GM23338 (cell line): ENCODE data around the gene ZNF248. TPM values are rescaled to one million over a fixed set of nuclear protein-coding genes. Genes with fewer than 3 reads are reported as not detected.

ENCODE experiments used
- ATAC-seq: fragments of 200-7000 bp; cut with Tn5 transposase; 3 replicates; pipeline ENCODE4 v1.9.1; 2020
- DNase-seq: peaks from one replicate; pipeline ENCODE4 v3.0.0-alpha.2; 2015; ENCODE audit warnings: low spot score
- H2AFZ ChIP-seq: fragments of 200-600 bp; sonication (generic); 2 replicates; pipeline ENCODE4 v1.8.0; 2016; ENCODE audit warnings: antibody characterized with exemption, mild to moderate bottlenecking, moderate library complexity
- H3F3A ChIP-seq: fragments of 200-600 bp; sonication (generic); replicated peaks from 2 replicates; pipeline ENCODE4 v1.8.0; 2017; ENCODE audit warnings: antibody characterized with exemption, mixed run types, low read depth
- H3K27ac ChIP-seq: fragments of 200-600 bp; sonication (generic); 2 replicates; pipeline ENCODE4 v1.6.1; 2016; ENCODE audit warnings: low read depth
- H3K27me3 ChIP-seq: fragments of 200-600 bp; sonication (generic); 2 replicates; pipeline ENCODE4 v1.8.0; 2016; ENCODE audit warnings: mild to moderate bottlenecking, mixed run types, moderate library complexity; ENCODE audit not compliant: insufficient read depth
- H3K36me3 ChIP-seq: fragments of 200-600 bp; sonication (generic); 2 replicates; pipeline ENCODE4 v1.8.0; 2016; ENCODE audit warnings: mild to moderate bottlenecking; ENCODE audit not compliant: insufficient read depth
- H3K4me1 ChIP-seq: fragments of 200-600 bp; sonication (generic); 2 replicates; pipeline ENCODE4 v1.8.0; 2016; ENCODE audit warnings: mild to moderate bottlenecking, moderate library complexity; ENCODE audit not compliant: insufficient read depth
- H3K4me2 ChIP-seq: fragments of 200-600 bp; sonication (generic); 2 replicates; pipeline ENCODE4 v1.7.1; 2017; ENCODE audit warnings: mixed run types
- H3K4me3 ChIP-seq: fragments of 200-600 bp; sonication (generic); 2 replicates; pipeline ENCODE4 v1.6.1; 2016; ENCODE audit warnings: mixed run types
- H3K79me2 ChIP-seq: fragments of 200-600 bp; sonication (generic); replicated peaks from 2 replicates; pipeline ENCODE4 v1.8.0; 2017; ENCODE audit warnings: mild to moderate bottlenecking; ENCODE audit not compliant: insufficient read depth
- H3K9me2 ChIP-seq: fragments of 200-600 bp; sonication (generic); 2 replicates; pipeline ENCODE4 v1.8.0; 2017; ENCODE audit not compliant: insufficient read depth
- H4K20me1 ChIP-seq: fragments of 200-600 bp; sonication (generic); replicated peaks from 2 replicates; pipeline ENCODE4 v1.8.0; 2017; ENCODE audit warnings: mild to moderate bottlenecking; ENCODE audit not compliant: insufficient read depth
- H3K27ac Mint-ChIP-seq: 2 replicates; pipeline ENCODE4 v1.8.0; 2020; ENCODE audit warnings: inconsistent platforms, mild to moderate bottlenecking, moderate library complexity, mixed read lengths
- H3K27me3 Mint-ChIP-seq: 3 replicates; pipeline ENCODE4 v1.8.0; 2022; ENCODE audit warnings: low read depth, mild to moderate bottlenecking, moderate library complexity, mixed read lengths, inconsistent platforms; ENCODE audit not compliant: insufficient read depth, poor library complexity
- H3K36me3 Mint-ChIP-seq: 3 replicates; pipeline ENCODE4 v1.8.0; 2021; ENCODE audit warnings: low read depth, mild to moderate bottlenecking, inconsistent platforms, moderate library complexity, mixed read lengths
- H3K4me1 Mint-ChIP-seq: 3 replicates; pipeline ENCODE4 v1.8.0; 2020; ENCODE audit warnings: mild to moderate bottlenecking, inconsistent platforms, mixed read lengths
- H3K4me3 Mint-ChIP-seq: 3 replicates; pipeline ENCODE4 v1.8.0; 2021; ENCODE audit warnings: moderate library complexity, mild to moderate bottlenecking, inconsistent platforms, mixed read lengths
- H3K9me3 Mint-ChIP-seq: 3 replicates; pipeline ENCODE4 v1.8.0; 2020; ENCODE audit warnings: moderate library complexity, mild to moderate bottlenecking, inconsistent platforms, mixed read lengths
- CREB1 ChIP-seq: fragments of 250-450 bp; sonication (Bioruptor Pico); IDR thresholded peaks from 2 replicates; pipeline ENCODE4 v1.5.0; 2020; ENCODE audit warnings: low read depth, mild to moderate bottlenecking, moderate library complexity
- EZH2 ChIP-seq: fragments of 200-600 bp; sonication (generic); IDR thresholded peaks from one replicate; pipeline ENCODE4 v1.8.0; 2017; ENCODE audit warnings: antibody characterized with exemption, mild to moderate bottlenecking, low read depth; ENCODE audit not compliant: unreplicated experiment
- EZH2phosphoT487 ChIP-seq: fragments of 200-600 bp; sonication (generic); IDR thresholded peaks from one replicate; pipeline ENCODE4 v1.8.1; 2018; ENCODE audit warnings: antibody characterized with exemption; ENCODE audit not compliant: unreplicated experiment
- POLR2AphosphoS5 ChIP-seq: IDR thresholded peaks from 2 replicates; pipeline ENCODE4 v1.6.1; 2016; ENCODE audit warnings: antibody characterized with exemption, low read depth
- ZNF114 ChIP-seq: fragments of 250-450 bp; sonication (Bioruptor Pico); IDR thresholded peaks from 2 replicates; pipeline ENCODE4 v1.5.0; 2020; ENCODE audit warnings: mild to moderate bottlenecking, moderate library complexity
- ZNF331 ChIP-seq: fragments of 250-450 bp; sonication (Bioruptor Pico); IDR thresholded peaks from 2 replicates; pipeline ENCODE4 v1.5.0; 2020; ENCODE audit warnings: low read depth, mild to moderate bottlenecking, moderate library complexity
- polyA plus RNA-seq: library from polyadenylated mRNA; unstranded; fragments of >200 nt; fragmentation: Nextera tagmentation; extraction: Ambion mirVana; gene quantifications from 2 replicates; pipeline ENCODE4 v1.2.1, GENCODE V29; 2016
- total RNA-seq: library from RNA; depleted of rRNA; stranded (reverse); fragments of >200 nt; shearing (Covaris generic); gene quantifications from 2 replicates; pipeline ENCODE4 v1.2.3, GENCODE V29; 2014
- TF ChIP-seq, protein P1 (sequence below): fragments of 250-450 bp; sonication (Bioruptor Pico); IDR thresholded peaks from 2 replicates; pipeline ENCODE4 v1.5.0; 2020; ENCODE audit warnings: mild to moderate bottlenecking, moderate library complexity
- TF ChIP-seq, protein P2 (sequence below), 2 experiments: fragments of 200-600 bp in 1 of 2; sonication (generic) in 1 of 2; conservative IDR thresholded peaks; 2 replicates each; pipeline versions ENCODE4 v1.5.1 to v1.6.1; 2016 to 2017; ENCODE audit warnings: antibody characterized with exemption in 2 of 2, low read depth in 2 of 2, mild to moderate bottlenecking in 2 of 2, moderate library complexity in 1 of 2
- TF ChIP-seq, protein P3 (sequence below): IDR thresholded peaks from one replicate; pipeline ENCODE4 v1.6.1; 2018; ENCODE audit warnings: antibody characterized with exemption; ENCODE audit not compliant: unreplicated experiment
- TF ChIP-seq, protein P4 (sequence below): IDR thresholded peaks from 2 replicates; pipeline ENCODE4 v1.6.1; 2016; ENCODE audit warnings: antibody characterized with exemption

ZNF248 gene
- total and polyA plus RNA-seq, 2 experiments from 2014 or later, result 2.7 to 5.3 TPM

DNA sequence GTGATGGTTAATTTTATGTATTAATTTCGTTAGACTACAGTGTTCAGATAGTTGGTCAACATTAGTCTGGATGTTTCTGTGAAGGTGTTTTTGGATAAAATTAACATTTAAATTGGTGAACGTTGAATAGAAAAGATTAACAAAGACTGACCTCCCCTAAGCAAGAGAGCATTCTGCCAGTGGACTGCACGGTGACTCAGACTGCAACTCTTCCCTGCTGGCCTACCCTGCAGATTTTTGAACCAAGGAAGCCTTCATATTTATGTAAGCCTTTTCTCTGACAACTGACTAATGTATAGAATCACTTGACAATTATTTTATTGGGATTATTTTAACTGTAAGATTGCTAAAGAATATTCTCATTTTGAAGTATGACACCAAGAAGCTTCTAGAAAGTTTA lies 7.9 kb upstream of the ZNF248 start (continued):
- TF ChIP-seq, protein P1, sequence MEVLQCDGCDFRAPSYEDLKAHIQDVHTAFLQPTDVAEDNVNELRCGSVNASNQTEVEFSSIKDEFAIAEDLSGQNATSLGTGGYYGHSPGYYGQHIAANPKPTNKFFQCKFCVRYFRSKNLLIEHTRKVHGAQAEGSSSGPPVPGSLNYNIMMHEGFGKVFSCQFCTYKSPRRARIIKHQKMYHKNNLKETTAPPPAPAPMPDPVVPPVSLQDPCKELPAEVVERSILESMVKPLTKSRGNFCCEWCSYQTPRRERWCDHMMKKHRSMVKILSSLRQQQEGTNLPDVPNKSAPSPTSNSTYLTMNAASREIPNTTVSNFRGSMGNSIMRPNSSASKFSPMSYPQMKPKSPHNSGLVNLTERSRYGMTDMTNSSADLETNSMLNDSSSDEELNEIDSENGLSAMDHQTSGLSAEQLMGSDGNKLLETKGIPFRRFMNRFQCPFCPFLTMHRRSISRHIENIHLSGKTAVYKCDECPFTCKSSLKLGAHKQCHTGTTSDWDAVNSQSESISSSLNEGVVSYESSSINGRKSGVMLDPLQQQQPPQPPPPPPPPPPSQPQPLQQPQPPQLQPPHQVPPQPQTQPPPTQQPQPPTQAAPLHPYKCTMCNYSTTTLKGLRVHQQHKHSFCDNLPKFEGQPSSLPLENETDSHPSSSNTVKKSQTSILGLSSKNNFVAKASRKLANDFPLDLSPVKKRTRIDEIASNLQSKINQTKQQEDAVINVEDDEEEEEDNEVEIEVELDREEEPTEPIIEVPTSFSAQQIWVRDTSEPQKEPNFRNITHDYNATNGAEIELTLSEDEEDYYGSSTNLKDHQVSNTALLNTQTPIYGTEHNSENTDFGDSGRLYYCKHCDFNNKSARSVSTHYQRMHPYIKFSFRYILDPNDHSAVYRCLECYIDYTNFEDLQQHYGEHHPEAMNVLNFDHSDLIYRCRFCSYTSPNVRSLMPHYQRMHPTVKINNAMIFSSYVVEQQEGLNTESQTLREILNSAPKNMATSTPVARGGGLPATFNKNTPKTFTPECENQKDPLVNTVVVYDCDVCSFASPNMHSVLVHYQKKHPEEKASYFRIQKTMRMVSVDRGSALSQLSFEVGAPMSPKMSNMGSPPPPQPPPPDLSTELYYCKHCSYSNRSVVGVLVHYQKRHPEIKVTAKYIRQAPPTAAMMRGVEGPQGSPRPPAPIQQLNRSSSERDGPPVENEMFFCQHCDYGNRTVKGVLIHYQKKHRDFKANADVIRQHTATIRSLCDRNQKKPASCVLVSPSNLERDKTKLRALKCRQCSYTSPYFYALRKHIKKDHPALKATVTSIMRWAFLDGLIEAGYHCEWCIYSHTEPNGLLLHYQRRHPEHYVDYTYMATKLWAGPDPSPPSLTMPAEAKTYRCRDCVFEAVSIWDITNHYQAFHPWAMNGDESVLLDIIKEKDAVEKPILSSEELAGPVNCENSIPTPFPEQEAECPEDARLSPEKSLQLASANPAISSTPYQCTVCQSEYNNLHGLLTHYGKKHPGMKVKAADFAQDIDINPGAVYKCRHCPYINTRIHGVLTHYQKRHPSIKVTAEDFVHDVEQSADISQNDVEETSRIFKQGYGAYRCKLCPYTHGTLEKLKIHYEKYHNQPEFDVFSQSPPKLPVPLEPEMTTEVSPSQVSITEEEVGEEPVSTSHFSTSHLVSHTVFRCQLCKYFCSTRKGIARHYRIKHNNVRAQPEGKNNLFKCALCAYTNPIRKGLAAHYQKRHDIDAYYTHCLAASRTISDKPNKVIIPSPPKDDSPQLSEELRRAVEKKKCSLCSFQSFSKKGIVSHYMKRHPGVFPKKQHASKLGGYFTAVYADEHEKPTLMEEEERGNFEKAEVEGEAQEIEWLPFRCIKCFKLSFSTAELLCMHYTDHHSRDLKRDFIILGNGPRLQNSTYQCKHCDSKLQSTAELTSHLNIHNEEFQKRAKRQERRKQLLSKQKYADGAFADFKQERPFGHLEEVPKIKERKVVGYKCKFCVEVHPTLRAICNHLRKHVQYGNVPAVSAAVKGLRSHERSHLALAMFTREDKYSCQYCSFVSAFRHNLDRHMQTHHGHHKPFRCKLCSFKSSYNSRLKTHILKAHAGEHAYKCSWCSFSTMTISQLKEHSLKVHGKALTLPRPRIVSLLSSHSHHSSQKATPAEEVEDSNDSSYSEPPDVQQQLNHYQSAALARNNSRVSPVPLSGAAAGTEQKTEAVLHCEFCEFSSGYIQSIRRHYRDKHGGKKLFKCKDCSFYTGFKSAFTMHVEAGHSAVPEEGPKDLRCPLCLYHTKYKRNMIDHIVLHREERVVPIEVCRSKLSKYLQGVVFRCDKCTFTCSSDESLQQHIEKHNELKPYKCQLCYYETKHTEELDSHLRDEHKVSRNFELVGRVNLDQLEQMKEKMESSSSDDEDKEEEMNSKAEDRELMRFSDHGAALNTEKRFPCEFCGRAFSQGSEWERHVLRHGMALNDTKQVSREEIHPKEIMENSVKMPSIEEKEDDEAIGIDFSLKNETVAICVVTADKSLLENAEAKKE, result no peak
- TF ChIP-seq EZH2 (no peak), EZH2phosphoT487 (no peak)

DNA sequence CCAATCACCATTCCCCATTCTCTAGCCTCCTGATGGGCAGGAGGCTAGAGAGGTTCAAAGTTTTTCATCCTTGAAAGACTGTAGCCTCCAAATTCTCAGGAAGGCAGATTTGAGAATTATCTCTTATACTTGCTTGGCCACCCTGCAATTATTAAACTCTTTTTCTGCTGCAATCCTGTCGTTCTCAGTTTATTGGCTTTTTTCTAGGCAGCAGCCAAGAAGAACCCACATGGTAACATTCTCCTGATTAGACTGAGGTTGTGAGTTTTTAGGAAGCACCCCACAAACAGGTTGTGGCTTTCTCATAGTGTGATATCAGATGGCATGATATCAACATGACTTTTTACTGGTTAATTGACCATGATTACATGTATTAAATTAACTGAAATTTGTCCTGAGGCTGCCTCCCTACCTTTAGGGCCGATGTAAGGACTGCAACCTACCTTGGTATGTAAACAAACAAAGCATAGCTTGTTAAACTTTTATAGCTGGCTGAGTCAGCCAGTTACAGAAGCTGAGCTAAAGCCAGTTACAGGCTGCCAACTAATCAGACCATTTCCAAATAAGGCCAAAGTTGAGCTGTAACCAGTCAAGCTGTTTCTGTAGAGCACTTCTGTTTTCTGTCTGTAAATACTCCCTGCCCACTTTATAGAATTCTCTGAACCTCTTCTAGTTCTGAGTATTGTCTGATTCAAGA lies 3.2 kb upstream of the ZNF248 start:
- Histone ChIP-seq H3K27ac (no peak overlapping the region), H3K79me2 (no peaks in the 10 kb centered on the region), H4K20me1 (no peaks in the 10 kb centered on the region), H3K9me2 (no peaks in the 10 kb centered on the region), H3K36me3 (peaks cover 4% of the 10 kb centered on the region; the same call in 1 of the 2 replicates), H2AFZ (no peak overlapping the region), H3F3A (no peaks in the 10 kb centered on the region), H3K27me3 (peaks cover 10% of the 10 kb centered on the region), H3K4me1 (peaks cover 3% of the 10 kb centered on the region; the same call in 1 of the 2 replicates), H3K4me3 (no peak overlapping the region), H3K4me2 (no peak overlapping the region)
- Mint-ChIP-seq H3K27ac (no peak overlapping the region), H3K4me3 (no peak overlapping the region), H3K9me3 (peaks cover 88% of the 10 kb centered on the region), H3K4me1 (peaks cover 2% of the 10 kb centered on the region; the same call in 1 of the 3 replicates), H3K36me3 (peaks cover 40% of the 10 kb centered on the region), H3K27me3 (peaks cover 10% of the 10 kb centered on the region)
- DNase-seq (no peak), ATAC-seq (no peak)
- TF ChIP-seq, protein P2, sequence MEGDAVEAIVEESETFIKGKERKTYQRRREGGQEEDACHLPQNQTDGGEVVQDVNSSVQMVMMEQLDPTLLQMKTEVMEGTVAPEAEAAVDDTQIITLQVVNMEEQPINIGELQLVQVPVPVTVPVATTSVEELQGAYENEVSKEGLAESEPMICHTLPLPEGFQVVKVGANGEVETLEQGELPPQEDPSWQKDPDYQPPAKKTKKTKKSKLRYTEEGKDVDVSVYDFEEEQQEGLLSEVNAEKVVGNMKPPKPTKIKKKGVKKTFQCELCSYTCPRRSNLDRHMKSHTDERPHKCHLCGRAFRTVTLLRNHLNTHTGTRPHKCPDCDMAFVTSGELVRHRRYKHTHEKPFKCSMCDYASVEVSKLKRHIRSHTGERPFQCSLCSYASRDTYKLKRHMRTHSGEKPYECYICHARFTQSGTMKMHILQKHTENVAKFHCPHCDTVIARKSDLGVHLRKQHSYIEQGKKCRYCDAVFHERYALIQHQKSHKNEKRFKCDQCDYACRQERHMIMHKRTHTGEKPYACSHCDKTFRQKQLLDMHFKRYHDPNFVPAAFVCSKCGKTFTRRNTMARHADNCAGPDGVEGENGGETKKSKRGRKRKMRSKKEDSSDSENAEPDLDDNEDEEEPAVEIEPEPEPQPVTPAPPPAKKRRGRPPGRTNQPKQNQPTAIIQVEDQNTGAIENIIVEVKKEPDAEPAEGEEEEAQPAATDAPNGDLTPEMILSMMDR (conservative IDR thresholded peaks at IDR 0.05; ENCODE audit: low read depth in 2 of 2), result no peak
- TF ChIP-seq, protein P3, sequence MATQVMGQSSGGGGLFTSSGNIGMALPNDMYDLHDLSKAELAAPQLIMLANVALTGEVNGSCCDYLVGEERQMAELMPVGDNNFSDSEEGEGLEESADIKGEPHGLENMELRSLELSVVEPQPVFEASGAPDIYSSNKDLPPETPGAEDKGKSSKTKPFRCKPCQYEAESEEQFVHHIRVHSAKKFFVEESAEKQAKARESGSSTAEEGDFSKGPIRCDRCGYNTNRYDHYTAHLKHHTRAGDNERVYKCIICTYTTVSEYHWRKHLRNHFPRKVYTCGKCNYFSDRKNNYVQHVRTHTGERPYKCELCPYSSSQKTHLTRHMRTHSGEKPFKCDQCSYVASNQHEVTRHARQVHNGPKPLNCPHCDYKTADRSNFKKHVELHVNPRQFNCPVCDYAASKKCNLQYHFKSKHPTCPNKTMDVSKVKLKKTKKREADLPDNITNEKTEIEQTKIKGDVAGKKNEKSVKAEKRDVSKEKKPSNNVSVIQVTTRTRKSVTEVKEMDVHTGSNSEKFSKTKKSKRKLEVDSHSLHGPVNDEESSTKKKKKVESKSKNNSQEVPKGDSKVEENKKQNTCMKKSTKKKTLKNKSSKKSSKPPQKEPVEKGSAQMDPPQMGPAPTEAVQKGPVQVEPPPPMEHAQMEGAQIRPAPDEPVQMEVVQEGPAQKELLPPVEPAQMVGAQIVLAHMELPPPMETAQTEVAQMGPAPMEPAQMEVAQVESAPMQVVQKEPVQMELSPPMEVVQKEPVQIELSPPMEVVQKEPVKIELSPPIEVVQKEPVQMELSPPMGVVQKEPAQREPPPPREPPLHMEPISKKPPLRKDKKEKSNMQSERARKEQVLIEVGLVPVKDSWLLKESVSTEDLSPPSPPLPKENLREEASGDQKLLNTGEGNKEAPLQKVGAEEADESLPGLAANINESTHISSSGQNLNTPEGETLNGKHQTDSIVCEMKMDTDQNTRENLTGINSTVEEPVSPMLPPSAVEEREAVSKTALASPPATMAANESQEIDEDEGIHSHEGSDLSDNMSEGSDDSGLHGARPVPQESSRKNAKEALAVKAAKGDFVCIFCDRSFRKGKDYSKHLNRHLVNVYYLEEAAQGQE, result no peak
- TF ChIP-seq ZNF114 (CRISPR knock-in tag) (no peak), EZH2phosphoT487 (no peak), POLR2AphosphoS5 (no peak), EZH2 (no peak), ZNF331 (CRISPR knock-in tag) (no peak), CREB1 (CRISPR knock-in tag) (no peak)
- TF ChIP-seq, protein P4, sequence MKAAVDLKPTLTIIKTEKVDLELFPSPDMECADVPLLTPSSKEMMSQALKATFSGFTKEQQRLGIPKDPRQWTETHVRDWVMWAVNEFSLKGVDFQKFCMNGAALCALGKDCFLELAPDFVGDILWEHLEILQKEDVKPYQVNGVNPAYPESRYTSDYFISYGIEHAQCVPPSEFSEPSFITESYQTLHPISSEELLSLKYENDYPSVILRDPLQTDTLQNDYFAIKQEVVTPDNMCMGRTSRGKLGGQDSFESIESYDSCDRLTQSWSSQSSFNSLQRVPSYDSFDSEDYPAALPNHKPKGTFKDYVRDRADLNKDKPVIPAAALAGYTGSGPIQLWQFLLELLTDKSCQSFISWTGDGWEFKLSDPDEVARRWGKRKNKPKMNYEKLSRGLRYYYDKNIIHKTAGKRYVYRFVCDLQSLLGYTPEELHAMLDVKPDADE, result no peak
